ENCODE measurements around the gene GUCA1C.

Gene GUCA1C, protein sequence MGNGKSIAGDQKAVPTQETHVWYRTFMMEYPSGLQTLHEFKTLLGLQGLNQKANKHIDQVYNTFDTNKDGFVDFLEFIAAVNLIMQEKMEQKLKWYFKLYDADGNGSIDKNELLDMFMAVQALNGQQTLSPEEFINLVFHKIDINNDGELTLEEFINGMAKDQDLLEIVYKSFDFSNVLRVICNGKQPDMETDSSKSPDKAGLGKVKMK

DNA sequence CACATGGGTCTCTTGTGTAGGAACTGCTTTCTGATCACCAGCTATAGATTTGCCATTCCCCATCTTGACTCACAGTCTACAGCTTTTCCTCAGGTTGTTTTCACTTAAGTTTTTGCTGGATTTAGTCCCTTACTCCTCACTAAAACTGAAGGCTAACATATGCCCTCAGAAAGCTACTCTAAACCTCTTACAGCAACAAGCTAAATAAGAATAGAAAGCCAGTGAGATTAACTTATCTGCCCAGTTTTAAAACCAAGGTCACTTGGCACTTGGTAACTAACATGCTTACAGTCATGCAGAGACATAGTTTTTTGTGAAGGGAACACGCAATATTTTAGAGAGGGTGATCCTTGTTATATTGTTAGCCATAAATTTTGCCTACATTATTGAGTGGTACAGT lies at the start of gene GUCA1C:
Gene GUCA1C, minus strand, starts transcription at position 180 of the 400 bp plus-strand sequence. Its CDS starts 117 bp downstream, at position 63.
- no peak for DNase-seq (ENCODE audit: low read depth in 2 of 2)

DNA sequence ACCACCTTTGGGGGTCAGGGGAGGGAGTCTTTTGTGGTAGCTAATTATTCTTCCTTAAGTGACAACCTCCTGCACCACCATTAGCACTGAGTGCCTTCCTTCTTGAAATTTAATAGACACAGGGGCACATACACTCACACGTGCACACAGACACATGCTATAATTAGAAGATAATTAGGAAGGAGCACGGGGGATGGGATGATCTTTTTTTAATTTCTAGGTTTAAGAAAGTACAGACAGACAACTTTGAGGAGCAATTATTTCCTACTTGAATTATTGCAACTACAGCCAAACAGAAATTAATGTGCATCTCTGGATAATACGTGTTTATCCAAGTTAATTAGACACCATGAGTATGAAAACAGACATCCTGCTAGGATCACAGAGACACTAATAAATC lies 44.8 kb upstream of the GUCA1C start:
- no peak for DNase-seq (ENCODE audit: low read depth in 2 of 2)

DNA sequence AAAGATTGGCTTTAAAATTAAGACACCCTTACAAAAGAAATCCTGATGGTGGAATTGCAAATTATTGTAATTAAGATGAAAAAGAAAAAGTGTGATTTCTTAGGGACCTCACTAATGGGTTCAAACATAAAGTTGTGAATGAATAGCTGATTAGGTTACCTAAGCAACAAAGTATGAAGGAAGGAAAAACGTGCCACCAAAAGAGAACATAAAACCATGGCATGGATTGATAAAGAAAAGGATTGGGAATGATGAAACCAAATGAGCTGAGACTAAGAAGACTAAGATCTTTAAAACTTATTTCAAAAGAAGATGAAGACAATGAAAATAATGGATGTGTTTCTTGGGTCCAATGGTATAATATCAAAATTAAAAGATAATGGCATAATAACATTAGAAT lies 32.2 kb upstream of the GUCA1C start:
- no peak for DNase-seq (ENCODE audit: low read depth in 2 of 2)

DNA sequence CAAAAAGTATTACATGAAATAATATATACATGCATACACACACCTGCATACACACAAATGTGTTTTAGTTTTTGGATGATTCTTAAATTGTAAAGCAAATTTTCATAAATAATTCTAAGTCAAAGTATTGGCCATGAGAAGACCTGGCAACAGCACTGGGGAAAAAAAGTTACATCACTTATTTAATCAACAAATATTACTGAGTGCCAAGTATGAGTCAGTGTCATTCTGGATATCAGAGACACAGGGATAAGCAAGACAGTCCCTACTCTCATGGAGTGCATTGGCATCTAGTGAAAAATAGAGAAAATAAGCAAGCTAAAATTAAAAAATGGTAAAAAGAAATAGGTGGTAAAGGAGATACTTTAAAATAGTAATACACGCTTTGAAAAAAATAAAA lies 29.4 kb upstream of the GUCA1C start:
- DNase-seq (ENCODE audit: low read depth in 2 of 2) = no peak

DNA sequence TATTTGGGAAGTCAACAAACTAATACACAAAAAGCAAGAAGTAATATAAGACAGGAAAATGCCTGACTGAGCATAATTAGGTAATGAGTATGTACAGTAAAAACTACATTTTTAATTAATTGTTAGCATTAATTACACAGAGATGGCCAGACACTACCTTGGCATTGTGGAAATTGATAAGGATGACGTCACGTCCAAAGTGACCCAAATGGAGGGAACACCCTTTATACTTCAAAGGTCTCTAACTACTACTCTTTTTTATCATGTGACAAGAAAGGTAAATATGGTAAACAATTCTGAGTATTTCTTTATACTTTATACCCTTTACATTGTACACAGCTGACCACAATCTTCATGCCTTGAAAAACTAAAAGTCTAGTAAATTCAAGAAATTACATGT lies 22.4 kb upstream of the GUCA1C start:
- DNase-seq (ENCODE audit: low read depth in 2 of 2) = no peak

DNA sequence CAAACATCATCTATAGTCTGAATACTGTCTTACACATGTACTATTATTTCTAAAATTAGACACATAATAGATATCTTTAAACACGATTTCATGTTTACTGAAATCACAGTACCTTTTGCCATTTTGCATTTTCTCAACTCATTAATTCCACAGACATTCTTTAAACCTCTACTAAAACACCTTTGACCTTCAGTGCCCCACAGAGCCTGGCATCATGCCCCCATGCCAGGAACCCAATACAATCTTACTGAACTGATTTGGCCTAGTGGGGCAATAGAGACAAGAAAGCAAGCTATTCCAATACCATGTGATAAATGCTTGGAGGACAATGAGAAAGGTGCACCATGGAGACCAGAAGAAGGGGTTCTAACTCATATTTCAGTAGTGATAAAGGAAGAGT lies 19.3 kb upstream of the GUCA1C start:
- no peak for DNase-seq (ENCODE audit: low read depth in 2 of 2)

DNA sequence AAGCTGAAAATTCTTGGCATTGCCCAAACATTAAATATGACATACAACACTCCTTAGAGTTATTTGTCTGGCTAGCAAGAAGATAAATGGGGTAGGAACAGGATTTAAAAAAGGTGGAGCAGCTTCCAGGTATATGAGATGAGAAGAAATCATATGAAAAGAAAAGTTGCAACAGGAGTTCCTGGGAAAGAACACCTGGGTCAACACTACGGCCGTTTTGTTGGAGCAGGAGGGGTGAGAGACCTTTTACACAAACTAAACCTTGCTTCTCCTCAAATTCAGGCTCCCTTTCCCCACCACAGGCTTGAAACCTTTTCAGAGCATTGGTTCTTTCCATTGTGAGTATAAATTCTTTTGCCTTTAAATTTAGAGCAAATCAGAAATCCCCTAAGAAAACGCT lies 18.8 kb upstream of the GUCA1C start:
- no peak for DNase-seq (ENCODE audit: low read depth in 2 of 2)

DNA sequence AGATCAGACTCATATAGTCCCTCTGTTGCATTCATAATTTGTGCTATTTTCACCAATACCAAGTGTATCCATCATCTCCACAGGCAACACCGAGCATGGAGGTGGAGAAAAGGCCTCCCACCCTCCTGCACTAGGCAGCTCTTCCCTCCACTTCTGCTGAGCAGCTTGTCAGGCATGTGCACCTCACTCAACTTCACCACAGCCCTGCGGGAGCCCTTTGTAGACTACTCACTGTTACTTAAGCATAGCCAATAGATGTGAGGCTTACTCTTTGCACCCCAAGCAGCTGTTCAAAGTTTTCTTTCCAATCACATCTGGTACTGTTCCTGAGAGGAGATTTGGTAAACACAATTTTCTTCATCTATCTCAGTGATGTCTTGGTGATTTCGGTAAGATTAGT lies 16.9 kb upstream of the GUCA1C start:
- no peak for DNase-seq (ENCODE audit: low read depth in 2 of 2)

DNA sequence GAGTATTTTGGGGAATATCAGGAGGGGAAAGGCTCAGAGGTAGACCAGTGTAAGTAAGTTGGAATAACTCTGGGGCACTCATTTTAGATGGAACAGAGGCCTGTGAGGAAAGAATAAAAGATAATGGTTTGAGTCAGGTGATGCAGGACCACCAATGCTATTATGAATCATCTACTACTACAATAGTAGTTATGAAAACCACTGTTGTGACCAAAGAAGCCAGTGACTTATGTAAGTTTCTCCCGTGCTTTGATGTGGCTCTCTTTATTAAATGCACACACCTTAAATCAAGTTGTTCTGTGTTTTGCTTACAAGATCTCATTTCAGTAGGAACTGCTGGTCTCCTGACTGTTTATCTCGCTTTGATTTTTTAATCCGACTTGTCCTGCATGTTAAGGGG lies 13.1 kb upstream of the GUCA1C start:
- no peak for DNase-seq (ENCODE audit: low read depth in 2 of 2)

DNA sequence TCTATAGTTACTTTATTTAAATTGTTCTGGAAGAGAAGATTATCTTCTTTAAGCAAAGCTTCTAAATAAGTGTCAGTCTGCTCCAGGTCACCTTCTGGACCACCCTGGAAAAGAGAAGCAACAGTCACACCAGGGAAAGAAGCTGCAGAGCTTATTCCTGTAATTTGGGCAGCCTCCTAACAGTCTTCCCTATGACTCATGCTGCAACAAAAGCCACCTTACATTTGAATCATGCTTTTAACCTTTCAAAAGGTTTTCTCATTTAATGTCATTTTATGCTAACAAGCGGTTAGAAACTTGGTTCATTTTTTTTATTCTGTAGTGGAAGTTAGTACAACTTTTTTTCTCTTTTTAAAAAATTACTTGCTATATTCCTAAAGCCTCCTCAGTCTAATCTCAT lies 5.3 kb upstream of the GUCA1C start:
- DNase-seq (ENCODE audit: low read depth in 2 of 2) = no peak

DNA sequence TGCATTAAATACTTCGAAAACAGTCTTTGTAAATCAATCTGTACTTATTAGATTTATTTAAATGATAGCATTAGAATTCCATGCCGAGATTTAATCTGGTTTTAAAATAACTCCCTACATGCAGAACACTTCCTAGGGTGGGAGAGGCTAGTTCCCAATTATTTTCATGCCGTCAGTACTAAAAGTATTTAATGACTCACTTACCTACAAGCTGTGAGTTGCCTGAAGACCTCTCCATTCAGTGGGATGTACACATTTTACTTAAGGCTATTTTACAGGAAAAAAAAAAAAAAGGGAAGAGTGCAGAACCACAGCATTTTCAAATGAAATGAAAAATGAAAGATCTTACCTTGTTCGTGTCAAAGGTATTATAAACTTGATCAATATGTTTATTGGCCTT lies 469 bp downstream of the GUCA1C start:
- DNase-seq (ENCODE audit: low read depth in 2 of 2) = no peak

DNA sequence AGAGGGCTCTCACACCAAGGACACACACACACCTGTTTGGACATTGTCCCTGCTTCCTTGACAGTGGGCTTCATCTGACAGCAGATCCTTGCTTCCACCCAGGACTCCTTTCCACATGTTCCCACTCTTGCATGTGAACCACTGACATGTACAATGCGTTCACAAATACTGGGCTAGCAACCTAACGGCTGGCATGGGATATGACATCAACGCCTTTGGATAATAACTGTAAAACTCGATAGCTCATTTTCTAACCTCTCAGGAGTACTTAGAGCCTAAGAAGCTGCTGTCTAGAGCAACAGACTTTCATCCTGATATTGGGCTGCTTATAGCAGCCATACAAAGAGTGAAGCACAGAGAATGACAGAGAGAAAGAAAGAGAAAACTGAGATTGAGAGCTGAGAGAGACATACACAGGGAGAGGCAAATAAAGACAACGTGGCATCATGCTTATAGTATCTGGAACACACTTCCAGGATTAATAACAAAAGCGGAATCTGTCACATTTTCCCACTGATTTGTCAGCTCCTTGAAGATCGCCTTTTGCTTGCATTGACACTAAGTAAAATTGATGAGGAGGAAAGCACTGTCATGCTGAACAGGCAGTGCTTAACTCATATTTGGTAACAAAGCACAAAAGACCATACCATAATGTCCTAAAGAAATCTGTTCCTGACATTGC lies 1.7 kb downstream of the GUCA1C start:
- DNase-seq (ENCODE audit: low read depth in 2 of 2) = no peak

DNA sequence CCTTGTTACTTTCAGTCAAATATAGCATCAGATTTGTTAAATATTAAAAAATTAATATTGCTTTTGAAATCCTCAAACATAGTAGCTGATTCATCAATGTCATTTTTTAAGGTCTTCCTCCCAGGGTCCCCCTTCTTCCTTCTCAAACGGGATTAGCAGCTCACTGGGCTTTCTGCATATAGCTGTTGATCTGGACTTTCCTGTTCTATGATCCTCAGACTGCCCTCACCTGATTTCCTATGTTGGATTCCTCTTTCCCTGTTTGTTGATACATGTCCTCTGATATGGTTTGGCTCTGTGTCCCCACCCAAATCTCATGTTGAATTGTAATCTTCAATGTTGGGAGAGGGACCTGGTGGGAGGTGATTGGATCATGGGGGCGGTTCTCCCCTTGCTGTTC lies 5.8 kb downstream of the GUCA1C start:
- no peak for DNase-seq (ENCODE audit: low read depth in 2 of 2)

DNA sequence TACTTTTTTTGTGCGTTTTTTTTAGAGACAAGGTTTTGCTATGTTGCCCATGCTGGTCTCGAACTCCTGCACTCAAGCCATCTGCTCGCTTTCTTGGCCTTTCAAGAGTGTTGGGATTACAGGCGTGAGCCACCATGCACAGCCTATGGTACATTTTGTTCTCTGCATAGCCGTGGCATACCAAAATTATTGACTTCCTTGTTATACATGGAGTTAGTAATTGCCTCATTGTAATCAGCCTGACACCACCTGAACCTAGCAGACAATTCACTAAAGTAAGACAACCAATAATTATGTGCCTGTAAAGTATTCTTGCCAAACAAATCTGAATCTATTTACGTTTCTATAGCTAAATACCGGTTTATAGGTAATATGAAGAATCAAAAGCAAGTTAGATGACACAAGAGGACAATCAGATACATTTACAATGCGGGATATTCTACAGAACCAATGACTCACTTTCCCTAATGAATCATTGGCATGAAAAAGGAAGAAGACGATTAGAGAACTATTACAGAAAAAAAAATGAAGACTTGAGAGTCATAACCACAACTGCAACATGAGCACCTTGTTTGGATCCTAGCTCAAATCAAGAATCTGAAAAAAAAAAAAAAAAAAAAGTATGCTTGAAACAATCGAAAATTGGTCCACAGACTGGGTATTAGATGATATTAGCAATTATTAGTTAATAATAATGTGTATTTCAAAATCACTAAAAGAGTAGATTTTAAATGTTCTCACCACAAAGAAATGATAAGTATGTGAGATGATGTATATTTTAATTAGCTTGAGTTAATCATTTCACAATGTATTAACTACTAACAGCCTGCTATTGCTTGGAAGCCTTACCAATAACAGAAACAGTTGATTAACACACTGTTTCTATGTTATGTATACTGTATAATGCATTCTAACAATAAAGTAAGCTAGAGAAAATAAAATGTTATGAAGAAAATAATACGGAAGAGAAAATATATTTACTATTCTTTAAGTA lies 7.1 kb downstream of the GUCA1C start:
- DNase-seq (ENCODE audit: low read depth in 2 of 2) = no peak

DNA sequence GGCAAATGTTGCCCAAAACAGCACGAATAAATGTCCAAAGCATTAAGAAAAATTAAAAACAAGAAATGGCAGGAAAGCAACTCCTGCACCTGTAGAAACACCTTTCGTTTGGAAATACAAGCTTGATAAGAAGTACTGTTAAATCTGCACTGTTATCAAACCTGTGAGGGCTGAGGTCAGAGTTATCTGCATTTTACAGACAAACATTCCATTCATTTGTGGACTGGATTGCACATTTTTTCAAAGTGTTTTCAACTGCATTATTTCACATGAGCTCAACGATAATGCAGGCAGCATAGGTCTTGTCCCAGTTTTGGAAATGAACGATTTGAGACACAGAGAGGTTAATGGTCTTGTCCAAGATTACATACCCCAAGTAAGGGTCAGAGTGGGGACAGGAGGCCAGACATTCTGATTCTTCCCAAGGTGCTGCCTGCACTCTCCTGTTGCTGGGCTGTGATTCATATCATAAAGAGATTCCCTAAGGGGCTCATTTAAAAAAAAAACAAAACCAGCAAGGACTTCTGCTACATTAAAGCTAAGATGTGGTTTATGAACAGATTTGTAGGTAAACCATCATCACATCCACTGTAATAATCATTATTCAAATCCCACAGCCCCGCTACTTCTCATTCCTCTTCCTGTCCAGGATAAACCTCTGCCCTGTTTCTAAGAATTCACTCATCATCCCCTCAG lies 13.0 kb downstream of the GUCA1C start:
- no peak for DNase-seq (ENCODE audit: low read depth in 2 of 2)

DNA sequence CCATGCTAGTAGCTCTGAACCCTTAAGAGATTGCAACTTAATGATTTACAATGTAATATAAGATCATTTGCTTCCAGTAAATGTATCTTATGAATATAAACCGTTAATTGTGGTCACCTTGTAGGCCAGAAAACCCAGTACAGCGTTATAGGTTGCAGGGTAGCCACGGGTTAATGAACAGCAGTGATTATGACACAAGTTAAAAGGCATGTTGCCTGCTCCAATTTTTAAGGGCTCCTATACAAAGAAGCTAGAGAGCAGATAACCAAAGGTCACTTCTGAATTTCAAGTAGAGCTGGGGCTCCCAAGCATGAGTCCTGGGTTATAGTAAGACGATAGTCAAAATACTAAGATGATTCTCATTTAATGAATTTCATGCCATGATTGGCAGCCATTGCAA lies 13.5 kb downstream of the GUCA1C start:
- no peak for DNase-seq (ENCODE audit: low read depth in 2 of 2)

DNA sequence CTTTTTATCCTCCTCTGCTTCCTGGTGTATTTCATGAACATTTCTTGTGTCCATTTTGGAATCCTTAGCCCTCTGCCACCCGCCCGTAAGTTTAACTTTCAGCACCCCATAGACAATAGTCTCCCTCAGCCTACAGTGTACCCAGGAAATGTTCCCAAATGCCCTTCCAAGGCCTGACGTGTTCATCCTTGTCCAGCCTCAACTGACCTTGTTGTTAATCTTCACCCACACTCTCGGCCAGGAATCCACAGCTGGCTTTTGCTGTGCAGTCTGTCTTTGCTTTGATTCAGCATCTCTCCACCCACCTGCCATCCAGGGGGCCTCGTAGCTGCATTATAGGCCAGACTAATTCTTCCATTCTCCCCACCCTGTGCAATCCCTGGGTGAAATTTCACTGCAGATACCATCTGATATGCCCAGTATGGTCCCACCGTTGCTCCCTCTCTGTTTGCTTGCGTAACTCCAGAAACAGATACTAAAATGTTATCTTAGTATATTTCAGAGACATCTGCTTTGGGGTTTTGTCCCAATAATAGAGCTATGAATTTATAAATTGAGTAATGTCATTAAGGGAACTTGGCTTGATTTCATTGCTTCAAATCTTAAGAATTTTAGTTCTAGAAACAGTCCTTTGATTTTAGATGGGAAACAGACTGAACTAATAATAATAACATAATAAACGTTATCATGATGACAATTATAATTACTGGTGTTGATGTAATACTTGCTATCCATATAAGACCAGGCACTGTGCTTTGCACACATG lies 16.6 kb downstream of the GUCA1C start:
- no peak for DNase-seq (ENCODE audit: low read depth in 2 of 2)

DNA sequence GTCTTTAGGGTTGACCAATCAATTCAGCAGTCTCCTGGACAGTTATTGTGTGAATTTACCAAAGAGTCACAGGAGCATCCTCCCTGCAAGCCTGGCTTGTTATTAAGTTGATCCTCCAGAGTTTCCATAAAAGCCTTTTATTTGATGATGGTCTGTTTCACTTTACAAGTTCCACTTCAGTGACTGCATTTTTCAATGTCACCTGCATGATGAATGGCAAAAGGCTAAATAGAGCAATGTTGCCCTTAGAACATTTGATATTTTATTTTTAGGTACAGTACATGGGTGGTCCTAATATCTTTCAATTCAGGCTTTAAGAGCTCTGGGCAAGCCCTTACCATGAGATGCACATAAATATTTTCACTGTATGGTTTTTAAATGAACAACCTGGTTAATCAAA lies 22.6 kb downstream of the GUCA1C start:
- DNase-seq (ENCODE audit: low read depth in 2 of 2) = no peak

DNA sequence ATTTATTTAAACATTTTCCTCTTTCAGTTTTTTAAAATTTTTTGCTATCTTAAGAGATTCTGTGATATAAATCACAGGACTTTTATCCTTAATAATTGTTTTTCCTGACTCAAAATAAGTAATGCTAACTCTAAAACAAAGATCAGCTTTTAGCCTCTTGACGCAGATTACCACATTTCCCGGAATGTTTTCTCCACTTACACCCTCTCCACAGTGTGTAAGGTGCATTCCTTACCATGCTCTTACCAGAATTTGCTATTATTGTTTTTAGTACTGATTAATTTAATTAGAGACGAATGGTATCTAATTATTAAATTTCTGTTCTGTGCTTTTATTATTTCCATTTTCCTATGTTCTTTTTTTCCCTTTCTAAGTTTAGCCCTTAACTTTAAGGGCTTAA lies 34.8 kb downstream of the GUCA1C start:
- no peak for DNase-seq (ENCODE audit: low read depth in 2 of 2)

DNA sequence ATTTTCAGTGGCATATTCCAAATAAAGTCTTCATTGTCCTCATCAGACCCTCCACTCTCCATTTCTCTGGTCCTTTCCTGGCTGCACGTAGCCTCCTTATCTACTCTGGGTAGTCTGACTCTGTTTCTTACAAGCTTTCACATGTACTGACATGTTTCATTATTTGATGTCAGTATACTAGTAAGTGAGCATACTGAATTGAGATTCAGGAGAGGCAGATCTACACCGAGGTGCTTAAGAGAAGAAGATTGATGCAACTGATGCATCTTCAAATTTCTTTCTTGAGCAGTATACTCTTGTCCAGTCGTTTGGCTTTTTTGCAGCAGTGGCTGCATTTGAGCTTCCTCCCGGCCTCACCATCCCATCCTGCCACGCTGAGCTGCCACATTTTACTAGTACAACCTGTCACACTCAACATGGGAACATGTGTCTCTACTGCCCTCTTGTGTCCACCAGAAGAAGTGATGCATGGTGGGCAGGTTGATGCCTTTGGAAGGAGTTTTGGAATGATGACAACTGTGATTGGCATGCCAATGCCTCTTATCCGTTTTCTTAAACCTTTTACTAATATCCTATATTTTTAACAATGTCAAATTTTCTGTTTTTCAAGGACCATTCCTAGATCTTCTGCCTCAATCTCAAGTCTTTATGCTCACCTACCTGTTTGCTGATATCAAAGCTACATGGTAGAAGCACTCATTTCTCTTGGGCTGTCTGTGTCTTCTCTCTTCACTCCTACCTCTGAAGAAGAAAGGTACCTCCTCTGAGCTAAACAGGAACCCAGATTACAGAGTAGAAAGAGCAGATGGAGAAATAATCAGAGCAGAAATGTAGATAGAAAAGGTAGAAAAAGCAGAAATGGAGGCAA lies 38.7 kb downstream of the GUCA1C start:
- peak; percentile 7 to 23 for DNase-seq (ENCODE audit: low read depth in 2 of 2)

Measured in stimulated activated CD8-positive, alpha-beta memory T cell treated with anti-CD3 and anti-CD28 coated beads, Interleukin-2, amount 100 ng/mL, for 48 hours (primary cell).